Measurements from ENCODE around the gene DYSF.
A peak's percentile ranks its signal among the peaks of the same experiment; 100 is the strongest.

DYSF gene

DNA sequence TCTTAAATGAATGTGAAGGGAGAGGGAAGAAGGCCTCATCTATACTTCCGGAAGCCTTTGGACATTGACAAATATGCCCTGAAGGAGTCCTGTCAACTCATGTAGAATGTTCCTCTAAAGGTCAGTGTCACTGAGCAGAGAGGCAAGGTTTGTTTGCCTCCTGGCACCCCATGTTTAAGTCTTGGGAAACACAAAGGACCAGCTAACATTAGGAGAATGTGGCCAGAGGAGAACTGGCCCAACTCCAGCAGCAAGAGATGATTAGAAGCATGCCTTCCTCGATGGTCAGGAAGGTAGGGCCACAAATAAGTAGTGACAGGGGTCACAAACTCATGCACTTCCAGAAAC lies 5.7 kb downstream of the DYSF start:
- H3F3A ChIP-seq (ENCODE audit: control insufficient read depth, insufficient read depth): no peaks in the 10 kb centered on the region
- no peaks in the 10 kb centered on the region for H3K9me2 ChIP-seq (replicated peaks; ENCODE audit: control insufficient read depth, low read length)
- H3K4me1 ChIP-seq (ENCODE audit: control insufficient read depth, low read length): no peaks in the 10 kb centered on the region
- H3K4me2 ChIP-seq (ENCODE audit: low read length): no peak overlapping the region
- H3K27ac ChIP-seq (ENCODE audit: low read depth, low read length): no peak overlapping the region
- no peaks in the 10 kb centered on the region for H3K79me2 ChIP-seq (ENCODE audit: control insufficient read depth, low read length)
- H4K20me1 ChIP-seq (ENCODE audit: control insufficient read depth, insufficient read depth, low read depth, low read length): no peaks in the 10 kb centered on the region
- H3K27me3 ChIP-seq (ENCODE audit: control insufficient read depth, low read length): peaks cover 4% of the 10 kb centered on the region
- TF ChIP-seq EZH2phosphoT487 (IDR thresholded peaks at IDR 0.05; ENCODE audit: borderline replicate concordance, low read length): no peak
- TF ChIP-seq, protein P1, sequence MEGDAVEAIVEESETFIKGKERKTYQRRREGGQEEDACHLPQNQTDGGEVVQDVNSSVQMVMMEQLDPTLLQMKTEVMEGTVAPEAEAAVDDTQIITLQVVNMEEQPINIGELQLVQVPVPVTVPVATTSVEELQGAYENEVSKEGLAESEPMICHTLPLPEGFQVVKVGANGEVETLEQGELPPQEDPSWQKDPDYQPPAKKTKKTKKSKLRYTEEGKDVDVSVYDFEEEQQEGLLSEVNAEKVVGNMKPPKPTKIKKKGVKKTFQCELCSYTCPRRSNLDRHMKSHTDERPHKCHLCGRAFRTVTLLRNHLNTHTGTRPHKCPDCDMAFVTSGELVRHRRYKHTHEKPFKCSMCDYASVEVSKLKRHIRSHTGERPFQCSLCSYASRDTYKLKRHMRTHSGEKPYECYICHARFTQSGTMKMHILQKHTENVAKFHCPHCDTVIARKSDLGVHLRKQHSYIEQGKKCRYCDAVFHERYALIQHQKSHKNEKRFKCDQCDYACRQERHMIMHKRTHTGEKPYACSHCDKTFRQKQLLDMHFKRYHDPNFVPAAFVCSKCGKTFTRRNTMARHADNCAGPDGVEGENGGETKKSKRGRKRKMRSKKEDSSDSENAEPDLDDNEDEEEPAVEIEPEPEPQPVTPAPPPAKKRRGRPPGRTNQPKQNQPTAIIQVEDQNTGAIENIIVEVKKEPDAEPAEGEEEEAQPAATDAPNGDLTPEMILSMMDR (IDR thresholded peaks at IDR 0.05; ENCODE audit: low read depth, low read length, poor library complexity, severe bottlenecking): no peak
- H3K4me3 ChIP-seq (ENCODE audit: low read length): no peak overlapping the region
- H3K36me3 ChIP-seq (ENCODE audit: control insufficient read depth, low read length): no peaks in the 10 kb centered on the region
- H3K9me3 ChIP-seq (ENCODE audit: control insufficient read depth, insufficient read depth, low read length): peaks cover 14% of the 10 kb centered on the region; the same call in 1 of the 2 replicates

DNA sequence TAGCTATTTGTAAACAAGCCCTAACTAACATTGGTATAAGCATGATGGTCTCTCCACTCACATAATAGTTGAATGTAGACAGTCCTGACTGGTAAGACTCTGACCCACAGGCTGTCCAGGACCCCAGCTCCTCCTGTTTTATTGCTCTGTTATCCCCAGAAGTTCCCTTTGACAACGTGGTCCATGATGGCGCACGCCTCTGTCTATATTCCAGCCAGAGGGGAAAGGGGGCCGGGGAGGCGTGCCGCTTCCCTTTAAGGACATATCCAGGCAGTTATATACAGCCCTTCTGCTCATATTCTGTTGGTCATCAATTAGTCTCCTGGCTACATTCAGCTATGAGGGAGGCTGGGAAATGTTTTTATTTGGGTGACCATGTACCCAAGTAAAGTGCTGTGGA lies 6.7 kb downstream of the DYSF start:
- Histone ChIP-seq H4K20me1 (ENCODE audit: control insufficient read depth, insufficient read depth, low read depth, low read length) (no peaks in the 10 kb centered on the region), H3K27ac (ENCODE audit: low read depth, low read length) (no peak overlapping the region), H3F3A (ENCODE audit: control insufficient read depth, insufficient read depth) (no peaks in the 10 kb centered on the region), H3K4me3 (ENCODE audit: low read length) (no peak overlapping the region), H3K4me1 (ENCODE audit: control insufficient read depth, low read length) (no peaks in the 10 kb centered on the region), H3K36me3 (ENCODE audit: control insufficient read depth, low read length) (no peaks in the 10 kb centered on the region), H3K9me3 (ENCODE audit: control insufficient read depth, insufficient read depth, low read length) (peaks cover 14% of the 10 kb centered on the region; the same call in 1 of the 2 replicates), H3K79me2 (ENCODE audit: control insufficient read depth, low read length) (no peaks in the 10 kb centered on the region), H3K4me2 (ENCODE audit: low read length) (no peak overlapping the region), H3K9me2 (replicated peaks; ENCODE audit: control insufficient read depth, low read length) (no peaks in the 10 kb centered on the region), H3K27me3 (ENCODE audit: control insufficient read depth, low read length) (peaks cover 2% of the 10 kb centered on the region)
- TF ChIP-seq EZH2phosphoT487 (IDR thresholded peaks at IDR 0.05; ENCODE audit: borderline replicate concordance, low read length): no peak
- TF ChIP-seq, protein P1 (IDR thresholded peaks at IDR 0.05; ENCODE audit: low read depth, low read length, poor library complexity, severe bottlenecking): no peak

DNA sequence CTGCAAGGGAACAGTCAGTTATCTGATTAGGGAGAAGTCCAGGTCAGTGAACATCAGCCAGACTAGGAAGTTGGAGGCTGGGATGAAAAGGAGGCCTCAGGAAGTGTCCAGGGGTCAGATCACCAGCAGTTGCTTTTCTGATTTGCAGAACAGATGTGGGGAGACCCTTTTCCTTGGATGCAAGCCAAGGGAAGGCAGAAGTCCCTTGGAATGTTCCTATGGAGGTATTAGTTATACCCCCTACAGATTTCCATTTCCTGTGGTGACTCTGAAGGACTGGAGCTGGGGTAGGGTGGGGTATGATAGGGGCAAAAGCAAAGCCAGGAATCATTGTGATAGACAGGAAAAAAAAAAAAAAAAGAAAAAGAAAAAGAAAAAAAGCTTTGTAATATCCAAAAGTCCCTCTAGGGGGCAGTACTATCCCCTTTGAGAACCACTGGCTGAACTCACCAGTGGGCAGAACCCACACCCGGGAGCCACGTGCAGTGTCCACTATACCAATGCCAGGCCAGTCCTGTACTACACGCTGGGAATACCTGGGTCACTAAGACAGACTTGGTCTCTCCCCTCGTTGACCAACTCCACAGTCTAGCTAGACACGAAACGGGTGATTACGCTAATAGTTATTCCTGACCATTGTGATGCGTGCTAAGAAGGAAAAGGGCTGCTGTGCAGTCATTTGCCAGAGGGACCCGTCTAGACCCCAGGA lies 7.4 kb downstream of the DYSF start:
- H3K27me3 ChIP-seq (ENCODE audit: control insufficient read depth, low read length): peaks cover 2% of the 10 kb centered on the region; the same call in 1 of the 2 replicates
- H3K9me3 ChIP-seq (ENCODE audit: control insufficient read depth, insufficient read depth, low read length): peaks cover 14% of the 10 kb centered on the region; the same call in 1 of the 2 replicates
- no peaks in the 10 kb centered on the region for H3K36me3 ChIP-seq (ENCODE audit: control insufficient read depth, low read length)
- H3K27ac ChIP-seq (ENCODE audit: low read depth, low read length): no peak overlapping the region
- H3K4me3 ChIP-seq (ENCODE audit: low read length): no peak overlapping the region
- H3F3A ChIP-seq (ENCODE audit: control insufficient read depth, insufficient read depth): no peaks in the 10 kb centered on the region
- no peak overlapping the region for H3K4me2 ChIP-seq (ENCODE audit: low read length)
- H3K4me1 ChIP-seq (ENCODE audit: control insufficient read depth, low read length): no peaks in the 10 kb centered on the region
- no peaks in the 10 kb centered on the region for H3K9me2 ChIP-seq (replicated peaks; ENCODE audit: control insufficient read depth, low read length)
- no peaks in the 10 kb centered on the region for H3K79me2 ChIP-seq (ENCODE audit: control insufficient read depth, low read length)
- no peaks in the 10 kb centered on the region for H4K20me1 ChIP-seq (ENCODE audit: control insufficient read depth, insufficient read depth, low read depth, low read length)
- no peak for TF ChIP-seq EZH2phosphoT487 (IDR thresholded peaks at IDR 0.05; ENCODE audit: borderline replicate concordance, low read length)
- TF ChIP-seq, protein P1 (IDR thresholded peaks at IDR 0.05; ENCODE audit: low read depth, low read length, poor library complexity, severe bottlenecking): peak; percentile 65
